Astrocyte of the spinal cord (primary cell): Measurements from ENCODE around the gene TOMM6.

ENCODE experiments used
- DNase-seq: peaks from one replicate; pipeline ENCODE4 v3.0.0; 2011; ENCODE audit warnings: low read depth, low spot score
- H3K4me3 ChIP-seq: 2 replicates; pipeline ENCODE4 v1.5.1; 2011; ENCODE audit warnings: low read depth, mild to moderate bottlenecking, low read length, moderate library complexity
- CTCF ChIP-seq: IDR thresholded peaks from 2 replicates; pipeline ENCODE4 v1.5.1; 2012; ENCODE audit warnings: low read depth, mild to moderate bottlenecking, low read length, inconsistent platforms
- in situ Hi-C: cut with HindIII; loops from 2 replicates; pipeline ENCODE4 v1.10.0; 2017; ENCODE audit warnings: low sequenced_read_pairs

TOMM6 gene

GRCh38 chr6:41836022-41836659 lies 48.6 kb downstream of the TOMM6 start:
- no peak overlapping the region for H3K4me3 ChIP-seq
- TF ChIP-seq CTCF = no peak
- in situ Hi-C loops = no loop called here
- DNase-seq = peak; percentile 50

GRCh38 chr6:41836660-41837052 lies 49.2 kb downstream of the TOMM6 start:
- no peak for TF ChIP-seq CTCF
- H3K4me3 ChIP-seq = no peak overlapping the region
- DNase-seq = no peak
- in situ Hi-C loops = no loop called here
